HepG2 (cell line): ENCODE results near the gene SDHAF3. TPM values are rescaled to one million over a fixed set of nuclear protein-coding genes. Genes with fewer than 3 reads are reported as not detected.

Experiments
- ATAC-seq: fragments of 200-7000 bp; cut with Tn5 transposase; 3 replicates; pipeline ENCODE4 v1.9.1; 2020; ENCODE audit warnings: mild to moderate bottlenecking, moderate library complexity
- BruUV-seq: library from RNA; stranded (reverse); fragments of 400-500 nt; replicated peaks from 2 replicates; lab custom pipeline; 2021; lab: Mats Ljungman, UMichigan
- CTCF ChIA-PET: fragments of 300-600 bp; formaldehyde crosslinking; extraction: SDS; loops from one replicate; lab custom pipeline; 2021; ENCODE audit warnings: low total read pairs, inconsistent platforms, low intra/inter-chr PET ratio; lab: Yijun Ruan, JAX
- POLR2A ChIA-PET: fragments of 350-600 bp; sonication (Branson Sonifier 250); formaldehyde crosslinking; loops from one replicate; lab custom pipeline; 2020; ENCODE audit warnings: antibody characterized with exemption, inconsistent platforms; lab: Yijun Ruan, JAX
- DNase-seq: peaks from one replicate; pipeline ENCODE4 v3.0.0-alpha.2; 2015; ENCODE audit warnings: low spot score
- FAIRE-seq: peaks from 3 replicates; lab custom pipeline; 2011; peaks lifted over from hg19 to GRCh38; lab: Jason Lieb, UNC
- H2AFZ ChIP-seq: one replicate; pipeline ENCODE4 v1.6.1; 2011; ENCODE audit warnings: low read length, inconsistent platforms
- H3K27ac ChIP-seq: fragments of 300-600 bp; 3 replicates; pipeline ENCODE4 v1.8.0; 2011; ENCODE audit warnings: mixed run types, mild to moderate bottlenecking, mixed read lengths, low read length, inconsistent platforms; ENCODE audit not compliant: insufficient read depth; ENCODE audit errors: extremely low read length
- H3K27me3 ChIP-seq, 2 experiments: fragments of 200-600 bp in 1 of 2; 2 replicates in 1 of 2; 3 replicates in 1 of 2; pipeline versions ENCODE4 v1.6.0 to v1.8.0; 2011; ENCODE audit warnings: low read length in 2 of 2, mild to moderate bottlenecking in 2 of 2, moderate library complexity in 2 of 2, inconsistent platforms in 1 of 2; ENCODE audit not compliant: insufficient read depth in 2 of 2, control insufficient read depth in 1 of 2
- H3K36me3 ChIP-seq, 2 experiments: fragments of 200-600 bp in 1 of 2; replicated peaks in 1 of 2; 2 replicates in 1 of 2; 3 replicates in 1 of 2; pipeline versions ENCODE4 v1.5.1 to v1.8.0; 2011; ENCODE audit warnings: low read length in 2 of 2, inconsistent platforms in 1 of 2; ENCODE audit not compliant: insufficient read depth in 2 of 2, control insufficient read depth in 1 of 2
- H3K4me1 ChIP-seq: 2 replicates; pipeline ENCODE4 v1.5.1; 2012; ENCODE audit warnings: low read length, inconsistent platforms; ENCODE audit not compliant: insufficient read depth
- H3K4me2 ChIP-seq: 2 replicates; pipeline ENCODE4 v1.6.0; 2011; ENCODE audit warnings: low read depth, low read length, inconsistent platforms
- H3K4me3 ChIP-seq, 3 experiments: fragments of 200-600 bp in 1 of 3; sonication (generic), shearing (Covaris generic) in 1 of 3; replicated peaks in 1 of 3; 2 replicates each; pipeline ENCODE4 v1.5.1; 2011 to 2016; ENCODE audit warnings: low read length in 3 of 3, inconsistent platforms in 2 of 3, low read depth in 2 of 3, mild to moderate bottlenecking in 2 of 3, control low read depth in 1 of 3, mixed read lengths in 1 of 3; ENCODE audit not compliant: insufficient read depth in 1 of 3
- H3K79me2 ChIP-seq: one replicate; pipeline ENCODE4 v1.6.1; 2011; ENCODE audit warnings: low read length, inconsistent platforms; ENCODE audit not compliant: insufficient read depth
- H3K9ac ChIP-seq: 2 replicates; pipeline ENCODE4 v1.6.0; 2011; ENCODE audit warnings: mild to moderate bottlenecking, low read depth, low read length, inconsistent platforms; ENCODE audit not compliant: insufficient read depth
- H3K9me3 ChIP-seq: 2 replicates; pipeline ENCODE4 v1.5.1; 2012; ENCODE audit warnings: mild to moderate bottlenecking, low read length
- H4K20me1 ChIP-seq: 2 replicates; pipeline ENCODE4 v1.6.0; 2011; ENCODE audit warnings: inconsistent platforms, mild to moderate bottlenecking, low read length, moderate library complexity; ENCODE audit not compliant: insufficient read depth
- CREB1 ChIP-seq, 2 experiments: fragments of 450-650 bp in 1 of 2; IDR thresholded peaks; 2 replicates each; pipeline ENCODE4 v1.6.1; 2016 to 2017; ENCODE audit warnings: control low read depth in 1 of 2, mild to moderate bottlenecking in 1 of 2, missing compliant biosample characterization in 1 of 2, missing genetic modification characterization in 1 of 2
- FOXP1 ChIP-seq, 2 experiments: fragments of 450-650 bp in 1 of 2; IDR thresholded peaks; 2 replicates each; pipeline ENCODE4 v1.6.1; 2017 to 2018; ENCODE audit warnings: antibody characterized with exemption in 1 of 2
- HDAC1 ChIP-seq: sonication (generic); formaldehyde crosslinking; IDR thresholded peaks from 2 replicates; pipeline ENCODE4 v1.5.1; 2020; ENCODE audit warnings: mild to moderate bottlenecking, missing genetic modification reagents
- HNRNPL ChIP-seq: fragments of 200-400 bp; formaldehyde crosslinking; IDR thresholded peaks from 2 replicates; pipeline ENCODE4 v1.6.1; 2017; ENCODE audit warnings: mild to moderate bottlenecking, low read depth, low read length
- NFYC ChIP-seq: IDR thresholded peaks from 2 replicates; pipeline ENCODE4 v1.6.1; 2016; ENCODE audit warnings: missing genetic modification reagents, missing compliant biosample characterization
- PLRG1 ChIP-seq: fragments of 450-650 bp; conservative IDR thresholded peaks from 2 replicates; pipeline ENCODE4 v1.6.1; 2016
- RCOR2 ChIP-seq: IDR thresholded peaks from 2 replicates; pipeline ENCODE4 v1.6.1; 2016; ENCODE audit warnings: missing biosample characterization, missing genetic modification reagents
- SP5 ChIP-seq: IDR thresholded peaks from 2 replicates; pipeline ENCODE4 v1.6.1; 2016; ENCODE audit warnings: low read depth, borderline replicate concordance
- SSRP1 ChIP-seq: IDR thresholded peaks from 2 replicates; pipeline ENCODE4 v1.6.1; 2016; ENCODE audit warnings: control low read depth
- YEATS4 ChIP-seq: sonication (generic); formaldehyde crosslinking; IDR thresholded peaks from 2 replicates; pipeline ENCODE4 v1.4.0; 2020; ENCODE audit warnings: missing genetic modification reagents, borderline replicate concordance
- ZBTB20 ChIP-seq: sonication (generic); formaldehyde crosslinking; IDR thresholded peaks from 2 replicates; pipeline ENCODE4 v1.8.1; 2023; ENCODE audit warnings: missing genetic modification reagents, low read depth, mild to moderate bottlenecking, borderline replicate concordance
- ZFP37 ChIP-seq: sonication (generic); formaldehyde crosslinking; IDR thresholded peaks from 2 replicates; pipeline ENCODE4 v1.4.0; 2020; ENCODE audit warnings: missing genetic modification reagents, borderline replicate concordance
- ZFP62 ChIP-seq: sonication (generic); formaldehyde crosslinking; IDR thresholded peaks from 2 replicates; pipeline ENCODE4 v1.4.0; 2020; ENCODE audit warnings: missing genetic modification reagents
- ZNF207 ChIP-seq: fragments of 450-650 bp; IDR thresholded peaks from 2 replicates; pipeline ENCODE4 v1.6.1; 2016; ENCODE audit warnings: antibody characterized with exemption, borderline replicate concordance
- ZNF567 ChIP-seq: sonication (generic); formaldehyde crosslinking; IDR thresholded peaks from 2 replicates; pipeline ENCODE4 v1.8.1; 2023; ENCODE audit warnings: mild to moderate bottlenecking, missing genetic modification reagents, borderline replicate concordance
- ZNF703 ChIP-seq: sonication (generic); formaldehyde crosslinking; IDR thresholded peaks from 2 replicates; pipeline ENCODE4 v1.5.1; 2020; ENCODE audit warnings: missing genetic modification reagents, mild to moderate bottlenecking, moderate library complexity, borderline replicate concordance
- ZNF788 ChIP-seq: sonication (generic); formaldehyde crosslinking; IDR thresholded peaks from 2 replicates; pipeline ENCODE4 v1.5.0; 2020; ENCODE audit warnings: mild to moderate bottlenecking, missing genetic modification reagents, borderline replicate concordance
- WGBS: methylation state at CpG from one replicate; pipeline ENCODE4 v1.1.6; 2017; ENCODE audit warnings: low lambda C conversion rate; 5-methylcytosine and 5-hydroxymethylcytosine counted together
- in situ Hi-C: cut with HindIII; loops from 2 replicates; pipeline ENCODE4 v1.10.0; 2017; ENCODE audit warnings: low pct_unique_long_range_greater_than_20kb; ENCODE audit not compliant: extremely low pct_ligation_motif_present
- intact Hi-C: fragments of 100-400 bp; cut with micrococcal nuclease; formaldehyde crosslinking; loops from one replicate; pipeline ENCODE4 v1.10.0; 2022; ENCODE audit not compliant: unreplicated experiment
- polyA plus RNA-seq, 8 experiments: library from polyadenylated mRNA; depleted of rRNA in 3 of 8; stranded (reverse) in 7 of 8; unstranded in 1 of 8; fragments of >200 nt; fragmentation: Illumina TruSeq in 4 of 8; extraction: Trizol in 4 of 8; gene quantifications; 2 replicates each; pipeline versions ENCODE4 v1.2.1 to v1.2.3, GENCODE V29; 2011 to 2016; ENCODE audit warnings: low read depth in 4 of 8, missing spikeins in 1 of 8, mixed read lengths in 1 of 8; ENCODE audit not compliant: insufficient read depth in 1 of 8
- total RNA-seq, 5 experiments: library from RNA; depleted of rRNA; stranded (reverse); fragments of >200 nt; fragmentation: Illumina TruSeq; extraction: Trizol; gene quantifications; 2 replicates each; pipeline ENCODE4 v1.2.3, GENCODE V29; 2016; ENCODE audit warnings: low read depth in 1 of 5
- TF ChIP-seq, protein P1 (sequence below): sonication (generic); formaldehyde crosslinking; IDR thresholded peaks from 2 replicates; pipeline ENCODE4 v1.8.0; 2022; ENCODE audit warnings: mild to moderate bottlenecking, missing genetic modification reagents, borderline replicate concordance
- TF ChIP-seq, protein P2 (sequence below): sonication (generic); formaldehyde crosslinking; IDR thresholded peaks from 2 replicates; pipeline ENCODE4 v1.4.0; 2020; ENCODE audit warnings: missing genetic modification reagents

SDHAF3 gene
- total and polyA plus RNA-seq, 2 of the 13 experiments (the other 11 are each of a cell fraction or from before 2014, with no cell fraction given): 15.2 to 32.6 TPM

DNA sequence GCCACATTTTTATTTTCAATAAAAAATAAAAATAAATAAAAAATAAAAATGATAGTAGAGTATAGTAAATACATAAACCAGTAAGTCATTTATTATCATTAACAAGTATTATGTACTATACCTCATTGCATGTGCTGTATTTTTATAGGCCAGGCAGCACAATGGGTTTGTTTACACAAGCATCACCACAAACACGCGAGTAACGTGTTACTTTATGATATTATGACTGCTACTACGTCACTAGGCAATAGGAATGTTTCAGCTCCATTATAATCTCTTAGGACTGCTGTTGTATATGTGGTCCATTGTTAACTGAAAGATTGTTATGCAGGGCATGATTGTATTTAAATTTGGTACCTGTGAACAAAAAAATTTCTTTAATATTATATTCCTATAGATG, 20.8 kb upstream of the SDHAF3 start:
- in situ Hi-C loops: no loop called here
- no peak overlapping the region for H3K4me3 ChIP-seq
- H4K20me1 ChIP-seq: no peaks in the 10 kb centered on the region
- no peak overlapping the region for H3K9ac ChIP-seq
- ChIA-PET POLR2A (no interaction called here), CTCF (no interaction called here)
- ATAC-seq (no peak), FAIRE-seq (no peak), DNase-seq (no peak)
- peaks cover 11% of the 10 kb centered on the region for H3K4me1 ChIP-seq
- WGBS: 29% methylated on average over 4 of the region's 4 CpGs
- intact Hi-C loops: no loop called here
- H3K36me3 ChIP-seq: no peaks in the 10 kb centered on the region
- H3K79me2 ChIP-seq: no peaks in the 10 kb centered on the region
- H3K9me3 ChIP-seq: no peaks in the 10 kb centered on the region
- no peak for TF ChIP-seq SP5
- TF ChIP-seq SSRP1 (CRISPR knock-in tag): no peak
- TF ChIP-seq ZFP37 (CRISPR knock-in tag): no peak
- TF ChIP-seq ZNF703: no peak
- no peak for TF ChIP-seq HDAC1 (CRISPR knock-in tag)
- TF ChIP-seq ZFP62: no peak
- TF ChIP-seq PLRG1: no peak
- TF ChIP-seq, protein P1, sequence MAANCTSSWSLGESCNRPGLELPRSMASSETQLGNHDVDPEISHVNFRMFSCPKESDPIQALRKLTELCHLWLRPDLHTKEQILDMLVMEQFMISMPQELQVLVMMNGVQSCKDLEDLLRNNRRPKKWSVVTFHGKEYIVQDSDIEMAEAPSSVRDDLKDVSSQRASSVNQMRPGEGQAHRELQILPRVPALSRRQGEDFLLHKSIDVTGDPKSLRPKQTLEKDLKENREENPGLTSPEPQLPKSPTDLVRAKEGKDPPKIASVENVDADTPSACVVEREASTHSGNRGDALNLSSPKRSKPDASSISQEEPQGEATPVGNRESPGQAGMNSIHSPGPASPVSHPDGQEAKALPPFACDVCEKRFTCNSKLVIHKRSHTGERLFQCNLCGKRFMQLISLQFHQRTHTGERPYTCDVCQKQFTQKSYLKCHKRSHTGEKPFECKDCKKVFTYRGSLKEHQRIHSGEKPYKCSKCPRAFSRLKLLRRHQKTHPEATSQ (CRISPR knock-in tag): no peak
- no peak for TF ChIP-seq ZNF788 (CRISPR knock-in tag)
- no peak for TF ChIP-seq ZNF567 (CRISPR knock-in tag)
- no peak for TF ChIP-seq ZBTB20 (CRISPR knock-in tag)
- no peak for TF ChIP-seq RCOR2
- no peak for TF ChIP-seq NFYC (CRISPR knock-in tag)
- TF ChIP-seq ZNF207: no peak
- TF ChIP-seq CREB1 (IDR thresholded peaks at IDR 0.05): no peak
- TF ChIP-seq CREB1 (CRISPR knock-in tag; IDR thresholded peaks at IDR 0.05): no peak
- no peak for TF ChIP-seq YEATS4
- no peak for TF ChIP-seq FOXP1 (IDR thresholded peaks at IDR 0.05)
- no peak for TF ChIP-seq FOXP1 (CRISPR knock-in tag; IDR thresholded peaks at IDR 0.05)
- no peak for TF ChIP-seq HNRNPL
- TF ChIP-seq, protein P2, sequence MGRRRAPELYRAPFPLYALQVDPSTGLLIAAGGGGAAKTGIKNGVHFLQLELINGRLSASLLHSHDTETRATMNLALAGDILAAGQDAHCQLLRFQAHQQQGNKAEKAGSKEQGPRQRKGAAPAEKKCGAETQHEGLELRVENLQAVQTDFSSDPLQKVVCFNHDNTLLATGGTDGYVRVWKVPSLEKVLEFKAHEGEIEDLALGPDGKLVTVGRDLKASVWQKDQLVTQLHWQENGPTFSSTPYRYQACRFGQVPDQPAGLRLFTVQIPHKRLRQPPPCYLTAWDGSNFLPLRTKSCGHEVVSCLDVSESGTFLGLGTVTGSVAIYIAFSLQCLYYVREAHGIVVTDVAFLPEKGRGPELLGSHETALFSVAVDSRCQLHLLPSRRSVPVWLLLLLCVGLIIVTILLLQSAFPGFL (CRISPR knock-in tag): no peak
- H3K27me3 ChIP-seq: no peaks in the 10 kb centered on the region
- BruUV-seq: no TSS peak
- no peak overlapping the region for H3K4me2 ChIP-seq
- H2AFZ ChIP-seq: no peak overlapping the region
- H3K27ac ChIP-seq: no peak overlapping the region
